CD4-positive, alpha-beta T cell treated with Interleukin-4 for 1 hour (primary cell): Measurements from ENCODE around the gene SORL1.

Experiments
- DNase-seq, 2 donors: peaks; one replicate each; pipeline ENCODE4 v3.0.0-alpha.2; 2020 to 2022

The SORL1 gene

GRCh38 chr11:121544956-121545355, 92.8 kb downstream of the SORL1 start:
- peak in 1 of 2 donors; percentile 23 for DNase-seq

DNA sequence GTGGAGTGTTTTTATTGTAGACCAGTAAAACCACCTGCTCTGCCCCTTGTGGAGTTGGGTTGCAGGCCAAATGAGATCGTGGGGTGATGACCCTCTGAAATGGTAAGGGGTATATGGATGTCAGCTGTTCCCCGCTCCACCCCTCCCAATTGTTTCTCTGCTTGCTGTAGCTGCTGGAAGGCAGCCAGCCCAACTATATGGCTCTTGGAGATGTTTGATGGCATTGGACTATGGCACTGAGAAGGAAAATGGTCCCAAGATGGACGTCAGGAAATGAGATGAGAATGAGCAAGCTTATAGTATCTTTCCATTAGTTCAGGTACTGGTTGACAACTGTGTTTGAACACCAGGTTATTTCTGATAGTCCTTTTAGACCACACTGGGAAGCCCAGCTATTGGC, 95.5 kb downstream of the SORL1 start:
- no peak for DNase-seq

DNA sequence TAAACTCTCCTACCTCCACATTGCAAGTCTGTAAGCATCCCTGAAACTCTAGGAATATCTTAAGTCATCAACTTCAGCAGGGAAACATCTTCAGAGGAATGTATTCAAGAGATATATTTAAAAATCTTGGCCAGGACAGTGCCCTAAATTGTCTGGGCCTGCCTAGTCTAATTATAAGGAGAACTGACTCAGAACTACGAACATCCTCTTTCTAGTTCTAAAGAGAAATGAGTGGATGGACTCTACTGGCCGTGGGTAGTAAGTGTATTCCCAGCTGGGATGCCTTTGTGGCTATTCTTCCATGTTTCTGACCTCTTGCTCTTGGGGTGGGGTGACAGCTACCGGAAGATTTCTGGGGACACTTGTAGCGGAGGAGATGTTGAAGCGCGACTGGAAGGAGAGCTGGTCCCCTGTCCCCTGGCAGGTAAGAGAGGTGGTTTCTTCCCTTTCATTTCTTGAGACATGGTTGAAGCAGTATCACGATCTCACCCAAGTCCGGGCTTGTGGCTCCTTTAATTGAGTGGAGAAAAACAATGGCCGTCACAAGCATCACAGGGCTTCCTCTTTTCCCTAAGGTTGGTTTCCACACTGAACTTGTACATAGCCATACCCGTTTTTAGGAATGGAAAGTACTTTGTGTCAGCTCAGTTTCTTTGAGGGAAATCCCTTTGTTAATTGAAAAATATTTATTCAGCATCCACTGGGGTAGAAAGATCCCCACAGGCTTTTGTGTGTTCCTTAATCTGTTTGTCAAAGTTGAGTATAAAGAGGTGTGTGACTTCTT, 98.3 kb downstream of the SORL1 start:
- DNase-seq = no peak

- DNase-seq = no peak
These were observed 99.3 kb downstream of the SORL1 start for GRCh38 chr11:121551463-121551862.

- no peak for DNase-seq
These were observed 100.0 kb downstream of the SORL1 start for GRCh38 chr11:121552154-121552553.

- no peak for DNase-seq
These were observed 100.5 kb downstream of the SORL1 start for GRCh38 chr11:121552644-121553043.

GRCh38 chr11:121553389-121553788, 101.3 kb downstream of the SORL1 start:
- no peak for DNase-seq

GRCh38 chr11:121553806-121554205, 101.7 kb downstream of the SORL1 start:
- no peak for DNase-seq

GRCh38 chr11:121554552-121554951, 102.4 kb downstream of the SORL1 start:
- DNase-seq = no peak

GRCh38 chr11:121555121-121555520, 103.0 kb downstream of the SORL1 start:
- DNase-seq = no peak

DNA sequence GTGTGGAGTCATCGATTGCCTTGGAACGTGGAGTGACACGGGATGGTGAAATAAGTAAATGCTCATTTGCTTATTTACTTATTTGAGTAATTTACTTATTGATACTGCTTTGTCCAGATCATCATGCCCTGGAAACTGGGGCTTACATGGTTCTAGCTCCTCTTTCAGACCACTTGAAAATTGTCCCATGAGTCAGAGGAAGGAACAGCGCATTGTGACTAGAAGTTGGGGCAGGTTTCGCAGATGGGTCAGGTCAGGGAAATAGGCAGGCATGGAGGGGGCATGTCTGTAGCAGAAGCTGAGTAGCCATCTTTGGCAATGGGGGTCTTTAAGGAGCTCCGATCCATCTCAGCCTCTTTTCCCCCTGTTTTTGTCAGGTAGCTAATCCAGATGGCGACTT, 104.8 kb downstream of the SORL1 start:
- no peak for DNase-seq

GRCh38 chr11:121557348-121557747, 105.2 kb downstream of the SORL1 start:
- no peak for DNase-seq

DNA sequence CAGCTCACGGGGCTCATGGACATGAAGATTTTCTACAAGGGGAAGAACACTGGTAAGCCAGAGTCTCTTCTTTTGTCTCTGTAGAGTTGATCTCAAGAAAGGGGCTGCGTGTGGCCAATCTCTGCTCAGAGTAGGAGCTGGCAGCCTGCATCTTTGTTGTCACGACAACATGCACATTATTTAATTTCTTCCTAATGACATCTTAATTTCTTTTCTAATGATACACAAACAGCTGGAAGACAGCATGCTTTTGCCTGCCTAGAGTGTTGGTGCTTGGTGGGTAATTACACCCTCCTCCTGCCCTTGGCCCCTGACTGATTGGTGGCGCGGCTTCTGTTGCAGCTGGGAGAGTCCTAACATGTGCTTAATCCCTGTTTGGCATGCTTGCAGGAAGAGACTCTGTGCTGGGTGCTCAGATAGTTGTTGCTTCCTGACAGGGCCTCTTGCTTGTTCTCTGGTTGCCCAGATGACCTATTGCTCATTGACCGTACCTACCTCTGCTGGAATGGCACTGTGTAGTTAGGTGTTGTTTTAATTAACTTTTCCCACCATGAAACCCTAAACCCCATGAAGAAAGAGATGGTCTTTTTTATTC, 107.6 kb downstream of the SORL1 start:
- no peak for DNase-seq

DNA sequence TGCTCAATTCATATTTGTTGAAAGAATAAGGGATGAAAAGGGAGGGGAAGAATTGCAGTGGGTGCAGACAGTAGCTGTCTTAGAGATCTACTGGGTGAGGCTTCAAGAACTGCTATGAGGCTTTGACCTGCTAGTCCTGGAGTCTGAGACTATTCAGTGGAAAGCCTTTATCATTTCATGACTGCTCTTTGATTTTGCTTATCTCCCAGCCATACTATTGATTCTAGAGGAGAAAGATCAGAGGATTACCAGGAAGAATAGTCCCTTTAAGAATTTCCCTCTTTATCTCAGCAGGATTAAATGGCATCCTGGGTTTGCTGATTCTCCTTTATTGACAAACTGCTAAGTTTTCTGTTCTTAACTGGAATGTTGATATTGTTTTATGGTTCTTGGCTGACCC, 108.1 kb downstream of the SORL1 start:
- DNase-seq = no peak

DNA sequence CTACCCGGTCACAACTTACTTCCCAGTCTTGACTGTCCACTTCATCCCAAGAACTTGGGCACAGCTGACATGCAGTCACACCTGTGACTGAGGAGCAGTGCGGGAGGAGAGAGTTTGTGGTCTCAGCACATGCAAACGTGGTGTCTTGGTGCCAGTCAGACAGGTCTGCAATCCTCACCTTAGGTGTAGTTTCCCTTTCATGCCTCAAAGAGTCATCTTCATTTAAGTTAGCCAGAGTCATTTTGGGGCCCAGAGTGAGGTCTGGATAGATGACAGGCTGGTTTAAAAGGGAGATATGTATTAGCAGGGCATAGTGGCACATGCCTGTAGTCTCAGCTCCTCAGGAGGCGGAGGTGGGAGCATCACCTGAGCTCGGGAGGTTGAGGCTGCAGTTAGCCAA, 109.1 kb downstream of the SORL1 start:
- DNase-seq = no peak

- DNase-seq = no peak
These were observed 109.6 kb downstream of the SORL1 start for GRCh38 chr11:121561716-121562115.

- no peak for DNase-seq
These were observed 110.9 kb downstream of the SORL1 start for GRCh38 chr11:121563003-121563402.

GRCh38 chr11:121563900-121564822, 112.0 kb downstream of the SORL1 start:
- DNase-seq = no peak

- DNase-seq = no peak
These were observed 113.0 kb downstream of the SORL1 start for GRCh38 chr11:121564948-121565684.

DNA sequence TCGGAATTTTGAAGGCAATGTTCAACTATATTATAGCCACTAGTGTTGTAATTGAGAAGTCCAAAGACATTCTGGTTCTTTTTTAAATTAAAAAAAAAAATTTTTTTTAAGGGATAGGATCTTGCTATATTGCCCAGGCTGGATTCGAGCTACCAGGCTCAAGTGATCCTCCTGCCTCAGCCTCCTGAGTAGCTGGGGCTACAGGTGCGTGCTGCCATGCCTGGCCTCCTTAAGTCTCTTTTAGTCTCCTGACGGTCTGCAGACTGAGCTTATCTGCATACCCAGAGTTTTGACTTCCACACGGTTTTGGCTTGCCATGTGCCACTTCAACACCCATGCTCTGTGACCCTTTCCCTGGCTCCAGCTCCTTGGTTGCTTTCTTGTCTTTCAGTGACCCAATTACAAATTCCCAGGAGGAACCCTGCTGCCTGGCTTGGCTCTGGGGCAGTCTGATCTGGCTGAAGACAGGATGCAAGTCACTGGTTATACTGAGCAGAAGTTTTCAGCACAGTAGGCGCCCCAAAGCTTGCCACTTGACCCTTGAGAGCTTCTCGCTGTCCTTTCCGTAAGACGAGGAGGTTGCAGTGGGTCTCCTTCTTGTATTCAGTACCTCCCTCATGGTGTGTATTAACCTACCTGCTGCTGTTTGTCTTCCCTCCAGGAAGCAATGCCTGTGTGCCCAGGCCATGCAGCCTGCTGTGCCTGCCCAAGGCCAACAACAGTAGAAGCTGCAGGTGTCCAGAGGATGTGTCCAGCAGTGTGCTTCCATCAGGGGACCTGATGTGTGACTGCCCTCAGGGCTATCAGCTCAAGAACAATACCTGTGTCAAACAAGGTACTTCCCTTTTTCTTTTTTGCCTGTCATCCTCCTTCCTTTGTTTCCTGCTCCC, 114.4 kb downstream of the SORL1 start:
- DNase-seq = no peak

DNA sequence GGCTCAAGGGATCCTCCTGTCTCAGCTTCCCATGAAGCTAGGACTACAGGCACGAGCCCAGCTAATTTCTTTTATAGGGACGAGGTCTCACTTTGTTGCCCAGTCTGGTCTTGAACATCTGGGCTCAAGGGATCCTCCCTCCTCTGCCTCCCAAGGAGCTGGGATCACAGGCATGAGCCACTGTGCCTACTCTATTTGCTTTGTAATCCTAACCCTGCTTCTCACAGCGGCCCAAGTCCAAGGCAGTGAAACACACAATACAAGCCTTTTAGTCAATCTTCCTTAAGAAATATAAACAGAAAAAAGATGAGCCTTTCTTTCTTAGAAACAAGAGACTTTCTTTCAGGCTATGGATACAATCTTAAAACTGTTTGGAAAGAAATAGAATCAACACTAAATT, 115.9 kb downstream of the SORL1 start:
- no peak for DNase-seq
